Mucosa of rectum (tissue), 2 donors: ENCODE measurements around the gene PTPRK.

Experiments used
- H3K27ac ChIP-seq, 2 donors: one replicate each; pipeline ENCODE4 v1.7.0; 2013; ENCODE audit warnings: inconsistent platforms in 2 of 2, low read depth in 2 of 2, low read length in 2 of 2
- H3K27me3 ChIP-seq, 2 donors: one replicate each; pipeline ENCODE4 v1.7.0; 2013; ENCODE audit warnings: low read length in 2 of 2; ENCODE audit not compliant: control insufficient read depth in 2 of 2, insufficient read depth in 2 of 2
- H3K36me3 ChIP-seq, 2 donors: one replicate each; pipeline ENCODE4 v1.7.0; 2013; ENCODE audit warnings: low read length in 2 of 2; ENCODE audit not compliant: control insufficient read depth in 2 of 2, insufficient read depth in 2 of 2
- H3K4me1 ChIP-seq, 2 donors: one replicate each; pipeline ENCODE4 v1.7.0; 2013; ENCODE audit warnings: low read length in 2 of 2, mild to moderate bottlenecking in 1 of 2; ENCODE audit not compliant: control insufficient read depth in 2 of 2, insufficient read depth in 2 of 2
- H3K4me3 ChIP-seq, 2 donors: one replicate each; pipeline ENCODE4 v1.7.0; 2013; ENCODE audit warnings: low read length in 2 of 2
- H3K9ac ChIP-seq, 2 donors: one replicate each; pipeline ENCODE4 v1.7.0; 2013; ENCODE audit warnings: low read length in 2 of 2, low read depth in 1 of 2, mild to moderate bottlenecking in 1 of 2
- H3K9me3 ChIP-seq, 2 donors: one replicate each; pipeline ENCODE4 v1.7.0; 2013; ENCODE audit warnings: low read length in 2 of 2; ENCODE audit not compliant: control insufficient read depth in 2 of 2
- donor health status: healthy.
- donor health status: Normal muscosa, but diverticular disease.

Gene PTPRK

GRCh38 chr6:128144320-128144719 is 376.1 kb downstream of the PTPRK start:
- no peak overlapping the region for H3K9ac ChIP-seq
- no peaks in the 10 kb centered on the region for H3K4me1 ChIP-seq
- no peaks in the 10 kb centered on the region for H3K36me3 ChIP-seq
- no peak overlapping the region for H3K27ac ChIP-seq
- H3K4me3 ChIP-seq, result no peak overlapping the region
- H3K9me3 ChIP-seq, result no peaks in the 10 kb centered on the region
- no peaks in the 10 kb centered on the region for H3K27me3 ChIP-seq

DNA sequence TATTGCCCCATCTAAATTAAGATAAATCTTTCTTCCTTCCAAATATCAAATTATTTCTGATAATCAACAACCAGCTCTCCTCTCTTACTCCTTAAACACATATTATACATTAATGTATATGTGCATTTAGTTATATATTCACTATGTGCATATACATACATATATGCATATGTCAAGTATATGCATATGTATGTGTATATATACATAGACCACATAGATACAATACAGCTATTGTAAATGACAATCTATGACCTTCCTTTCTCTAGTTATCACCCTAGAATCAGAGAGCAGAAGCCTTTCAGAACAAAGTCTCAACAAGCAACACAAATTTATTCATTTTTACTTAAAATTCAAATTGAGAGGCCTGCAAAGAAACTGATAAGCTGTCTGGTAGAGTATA is 378.5 kb downstream of the PTPRK start:
- Histone ChIP-seq H3K4me1 (no peaks in the 10 kb centered on the region), H3K27ac (no peak overlapping the region), H3K36me3 (no peaks in the 10 kb centered on the region), H3K4me3 (no peak overlapping the region), H3K27me3 (no peaks in the 10 kb centered on the region), H3K9me3 (no peaks in the 10 kb centered on the region), H3K9ac (no peak overlapping the region)

DNA sequence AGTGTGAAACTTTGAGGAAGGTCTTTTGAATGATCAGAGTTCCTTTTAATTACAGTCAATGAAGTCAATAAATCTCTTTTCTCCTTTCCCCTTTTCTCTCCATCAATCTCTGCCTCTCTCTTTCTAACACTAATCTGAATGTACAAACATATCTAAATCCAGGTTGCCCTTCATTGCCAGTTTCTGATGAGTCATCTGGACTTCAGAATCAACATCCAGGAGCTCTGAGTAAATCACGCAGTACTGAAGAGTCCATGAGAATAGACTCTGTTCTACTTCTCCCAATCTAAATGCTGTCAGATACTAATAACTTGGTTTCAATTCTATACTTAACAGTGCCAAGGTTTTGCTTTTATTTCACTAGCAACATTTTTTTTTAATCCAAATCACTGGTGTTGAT is 380.9 kb downstream of the PTPRK start:
- Histone ChIP-seq H3K9me3 (no peaks in the 10 kb centered on the region), H3K4me3 (no peak overlapping the region), H3K27me3 (no peaks in the 10 kb centered on the region), H3K9ac (no peak overlapping the region), H3K4me1 (no peaks in the 10 kb centered on the region), H3K27ac (no peak overlapping the region), H3K36me3 (no peaks in the 10 kb centered on the region)

DNA sequence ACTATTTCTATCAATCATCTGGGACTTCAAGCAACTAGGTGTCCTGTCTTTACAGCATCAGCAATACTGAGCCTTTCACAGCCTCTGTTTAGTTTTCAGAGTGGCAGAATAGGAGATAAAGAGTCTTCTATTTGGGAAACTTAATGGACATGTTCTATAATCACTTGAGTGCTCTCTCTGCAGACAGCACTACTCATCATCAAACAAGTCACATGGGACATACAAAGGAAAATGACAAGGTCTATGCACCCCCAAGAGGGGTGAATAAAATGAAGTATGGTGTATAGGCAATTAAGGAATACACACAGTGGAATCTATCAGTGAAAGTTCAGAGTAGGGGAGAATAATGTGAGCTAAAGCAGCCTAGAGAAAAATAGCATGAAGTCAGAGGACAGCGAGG is 381.7 kb downstream of the PTPRK start:
- Histone ChIP-seq H3K4me3 (no peak overlapping the region), H3K27ac (no peak overlapping the region), H3K9ac (no peak overlapping the region), H3K9me3 (no peaks in the 10 kb centered on the region), H3K36me3 (no peaks in the 10 kb centered on the region), H3K27me3 (no peaks in the 10 kb centered on the region), H3K4me1 (no peaks in the 10 kb centered on the region)

- H3K9me3 ChIP-seq, result no peaks in the 10 kb centered on the region
- no peak overlapping the region for H3K27ac ChIP-seq
- no peaks in the 10 kb centered on the region for H3K4me1 ChIP-seq
- no peak overlapping the region for H3K4me3 ChIP-seq
- H3K36me3 ChIP-seq, result no peaks in the 10 kb centered on the region
- no peaks in the 10 kb centered on the region for H3K27me3 ChIP-seq
- H3K9ac ChIP-seq, result no peak overlapping the region
These were observed 385.1 kb downstream of the PTPRK start for GRCh38 chr6:128135325-128135724.

- Histone ChIP-seq H3K9me3 (no peaks in the 10 kb centered on the region), H3K27me3 (no peaks in the 10 kb centered on the region), H3K4me3 (no peak overlapping the region), H3K36me3 (no peaks in the 10 kb centered on the region), H3K9ac (no peak overlapping the region), H3K4me1 (no peaks in the 10 kb centered on the region), H3K27ac (no peak overlapping the region)
These were observed 388.8 kb downstream of the PTPRK start for GRCh38 chr6:128131566-128131965.

- Histone ChIP-seq H3K9me3 (no peaks in the 10 kb centered on the region), H3K36me3 (no peaks in the 10 kb centered on the region), H3K4me1 (no peaks in the 10 kb centered on the region), H3K27ac (no peak overlapping the region), H3K9ac (no peak overlapping the region), H3K4me3 (no peak overlapping the region), H3K27me3 (no peaks in the 10 kb centered on the region)
These were observed 389.4 kb downstream of the PTPRK start for GRCh38 chr6:128131036-128131435.

DNA sequence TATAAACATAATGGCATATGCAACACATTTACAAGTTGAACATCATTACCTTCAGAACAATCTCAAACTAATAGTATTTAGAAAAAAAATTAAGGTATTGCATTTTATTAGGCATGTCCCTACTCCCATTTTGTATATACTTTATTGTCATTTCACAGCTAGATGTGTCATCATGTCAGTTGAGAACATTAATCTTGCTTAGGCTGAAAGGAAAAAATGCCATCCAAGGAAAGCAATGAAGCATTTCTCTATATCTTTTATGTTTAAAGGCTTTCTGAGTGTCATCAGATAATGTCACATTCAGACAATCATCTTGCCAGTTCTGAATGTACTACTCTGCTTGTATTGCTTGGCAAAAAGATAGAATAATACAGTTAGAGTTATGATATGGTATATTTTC is 390.7 kb downstream of the PTPRK start:
- Histone ChIP-seq H3K36me3 (no peaks in the 10 kb centered on the region), H3K9me3 (no peaks in the 10 kb centered on the region), H3K4me3 (no peak overlapping the region), H3K27ac (no peak overlapping the region), H3K9ac (no peak overlapping the region), H3K27me3 (no peaks in the 10 kb centered on the region), H3K4me1 (no peaks in the 10 kb centered on the region)

DNA sequence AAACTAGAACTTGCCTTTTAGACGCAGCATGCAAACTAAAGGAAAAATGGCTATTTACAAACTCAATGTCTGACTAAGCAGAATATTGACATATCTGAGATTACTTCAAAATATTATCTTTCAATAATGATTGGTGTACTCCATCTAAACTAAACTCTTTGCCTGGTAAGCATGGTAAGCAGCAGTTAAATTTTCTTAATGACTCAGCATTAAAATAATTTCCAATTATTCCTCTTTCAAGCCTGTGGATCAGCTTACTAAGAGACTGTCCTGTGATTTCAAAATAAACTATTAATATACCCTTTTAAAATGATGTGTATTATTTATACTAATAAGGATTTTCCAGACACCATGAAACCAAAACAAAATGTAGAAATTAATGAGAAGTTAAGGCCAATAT is 392.7 kb downstream of the PTPRK start:
- no peaks in the 10 kb centered on the region for H3K4me1 ChIP-seq
- no peak overlapping the region for H3K27ac ChIP-seq
- no peak overlapping the region for H3K4me3 ChIP-seq

DNA sequence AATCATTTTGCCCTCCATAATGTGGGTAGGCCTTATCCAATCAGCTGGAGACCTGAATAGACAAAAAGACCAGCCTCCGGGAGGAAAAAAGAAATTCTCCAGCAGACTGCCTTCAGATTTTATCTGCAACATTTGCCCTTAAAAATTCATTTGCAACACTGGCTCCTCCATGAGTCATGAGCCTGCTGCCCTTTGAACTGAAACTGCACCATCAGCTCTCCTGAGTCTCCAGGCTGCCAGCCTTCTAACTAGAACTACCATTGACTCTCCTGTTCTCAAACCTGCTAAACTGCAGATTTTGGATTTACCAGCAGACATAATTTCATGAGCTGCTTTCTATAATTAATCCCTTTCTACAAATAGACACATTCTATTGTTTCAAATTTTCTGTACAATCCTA is 395.7 kb downstream of the PTPRK start:
- Histone ChIP-seq H3K36me3 (no peaks in the 10 kb centered on the region), H3K4me1 (no peaks in the 10 kb centered on the region), H3K9ac (no peak overlapping the region), H3K4me3 (no peak overlapping the region), H3K9me3 (no peaks in the 10 kb centered on the region), H3K27ac (no peak overlapping the region), H3K27me3 (no peaks in the 10 kb centered on the region)

More for the DNA sequence above, 392.7 kb downstream of the PTPRK start:
- no peak overlapping the region for H3K9ac ChIP-seq
- no peaks in the 10 kb centered on the region for H3K9me3 ChIP-seq
- H3K36me3 ChIP-seq, result no peaks in the 10 kb centered on the region
- no peaks in the 10 kb centered on the region for H3K27me3 ChIP-seq

DNA sequence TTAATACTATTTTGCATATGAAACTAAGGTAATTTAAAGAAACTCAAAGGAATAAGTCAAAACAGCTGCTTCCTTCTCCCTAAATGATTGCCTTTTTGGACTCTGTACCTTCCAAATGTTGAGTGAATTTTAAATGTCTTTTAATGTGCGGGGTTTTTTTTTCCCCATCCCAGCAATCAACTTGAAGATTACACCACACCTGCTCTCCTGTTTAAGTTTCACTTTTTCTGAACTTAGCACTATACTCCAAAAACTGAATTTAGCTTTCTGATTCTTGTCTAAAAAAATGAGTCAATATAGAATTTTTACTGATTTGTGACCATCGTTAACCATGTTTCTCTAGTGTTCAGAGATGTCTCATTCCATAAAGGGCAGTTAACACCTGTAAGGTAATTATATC is 398.8 kb downstream of the PTPRK start:
- Histone ChIP-seq H3K27me3 (no peaks in the 10 kb centered on the region), H3K27ac (no peak overlapping the region), H3K4me3 (no peak overlapping the region), H3K4me1 (no peaks in the 10 kb centered on the region), H3K36me3 (no peaks in the 10 kb centered on the region), H3K9me3 (no peaks in the 10 kb centered on the region), H3K9ac (no peak overlapping the region)
